Astrocyte (in vitro differentiated cells and primary cell): ENCODE results near the gene DMXL1. TPM values are rescaled to one million over a fixed set of nuclear protein-coding genes. Genes with fewer than 3 reads are reported as not detected.

ENCODE experiments used
- DNase-seq: peaks from one replicate; pipeline ENCODE4 v3.0.0-alpha.2; 2010; ENCODE audit warnings: low read depth
- FAIRE-seq: peaks from 2 replicates; lab custom pipeline; 2011; peaks lifted over from hg19 to GRCh38; lab: Jason Lieb, UNC
- H2AFZ ChIP-seq: 2 replicates; pipeline ENCODE4 v1.6.0; 2012; ENCODE audit warnings: low read depth, low read length, inconsistent platforms
- H3K27ac ChIP-seq: 2 replicates; pipeline ENCODE4 v1.5.1; 2011; ENCODE audit warnings: low read depth, low read length, inconsistent platforms
- H3K27me3 ChIP-seq: 2 replicates; pipeline ENCODE4 v1.6.0; 2011; ENCODE audit warnings: low read length, inconsistent platforms; ENCODE audit not compliant: insufficient read depth
- H3K36me3 ChIP-seq: 2 replicates; pipeline ENCODE4 v1.5.1; 2011; ENCODE audit warnings: low read length, inconsistent platforms; ENCODE audit not compliant: insufficient read depth
- H3K4me1 ChIP-seq: 2 replicates; pipeline ENCODE4 v1.5.1; 2011; ENCODE audit warnings: low read length, inconsistent platforms; ENCODE audit not compliant: insufficient read depth
- H3K4me2 ChIP-seq: 2 replicates; pipeline ENCODE4 v1.6.0; 2012; ENCODE audit warnings: low read length, inconsistent platforms
- H3K4me3 ChIP-seq: 2 replicates; pipeline ENCODE4 v1.5.1; 2011; ENCODE audit warnings: low read depth, mild to moderate bottlenecking, low read length, inconsistent platforms; ENCODE audit not compliant: insufficient read depth
- H3K79me2 ChIP-seq: 2 replicates; pipeline ENCODE4 v1.6.0; 2012; ENCODE audit warnings: mild to moderate bottlenecking, low read length, inconsistent platforms; ENCODE audit not compliant: insufficient read depth
- H3K9ac ChIP-seq: 2 replicates; pipeline ENCODE4 v1.6.0; 2012; ENCODE audit warnings: mild to moderate bottlenecking, low read length, inconsistent platforms
- H3K9me3 ChIP-seq: 2 replicates; pipeline ENCODE4 v1.5.1; 2012; ENCODE audit warnings: low read depth, mild to moderate bottlenecking, low read length, inconsistent platforms; ENCODE audit not compliant: insufficient read depth
- H4K20me1 ChIP-seq: 2 replicates; pipeline ENCODE4 v1.6.0; 2012; ENCODE audit warnings: low read length, inconsistent platforms; ENCODE audit not compliant: insufficient read depth
- H3K27ac Mint-ChIP-seq: one replicate; pipeline ENCODE4 v1.8.0; 2021; ENCODE audit warnings: mild to moderate bottlenecking, mixed read lengths; ENCODE audit not compliant: unreplicated experiment
- H3K27me3 Mint-ChIP-seq: one replicate; pipeline ENCODE4 v1.8.0; 2021; ENCODE audit warnings: low read depth, mixed read lengths; ENCODE audit not compliant: unreplicated experiment
- H3K36me3 Mint-ChIP-seq: one replicate; pipeline ENCODE4 v1.8.0; 2021; ENCODE audit warnings: low read depth, mixed read lengths; ENCODE audit not compliant: unreplicated experiment
- H3K4me1 Mint-ChIP-seq: one replicate; pipeline ENCODE4 v1.8.0; 2021; ENCODE audit warnings: low read depth, mixed read lengths; ENCODE audit not compliant: unreplicated experiment
- H3K4me3 Mint-ChIP-seq: one replicate; pipeline ENCODE4 v1.8.0; 2021; ENCODE audit warnings: mild to moderate bottlenecking, moderate library complexity, mixed read lengths; ENCODE audit not compliant: unreplicated experiment
- H3K9me3 Mint-ChIP-seq: one replicate; pipeline ENCODE4 v1.8.0; 2021; ENCODE audit warnings: mild to moderate bottlenecking, mixed read lengths; ENCODE audit not compliant: unreplicated experiment
- EZH2 ChIP-seq: IDR thresholded peaks from 2 replicates; pipeline ENCODE4 v1.6.1; 2012; ENCODE audit warnings: mild to moderate bottlenecking, low read length, inconsistent platforms; ENCODE audit not compliant: insufficient read depth
- total RNA-seq: library from RNA; stranded (reverse); gene quantifications from 2 replicates; pipeline ENCODE4 v1.2.1, GENCODE V29; 2021
- TF ChIP-seq, protein P1 (sequence below): IDR thresholded peaks from 2 replicates; pipeline ENCODE4 v1.5.1; 2011; ENCODE audit warnings: low read depth, mild to moderate bottlenecking, inconsistent platforms, low read length, moderate library complexity; ENCODE audit not compliant: insufficient read depth

The DMXL1 gene
- total RNA-seq, 1 donor from 2014 or later: 26.0 TPM

DNA sequence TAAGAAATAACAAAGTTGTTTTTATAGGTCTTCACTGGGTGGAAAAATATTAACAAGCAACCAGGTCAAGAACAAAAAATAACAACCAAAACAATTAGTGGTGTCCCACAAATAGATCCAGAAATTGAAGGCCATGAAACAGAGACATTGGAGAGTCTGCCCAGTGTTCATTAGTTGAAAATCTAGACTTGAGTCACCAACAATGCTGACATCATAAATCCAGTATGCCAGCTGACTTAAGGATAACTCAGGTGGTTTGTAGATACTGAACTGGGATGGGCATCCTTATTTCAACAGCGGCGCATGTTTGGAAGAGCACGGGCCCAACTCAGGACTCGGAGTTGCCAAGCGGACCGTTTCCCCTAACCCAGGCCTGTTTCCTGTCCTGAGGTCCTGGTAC is 204.3 kb downstream of the DMXL1 start:
- H3K4me2 ChIP-seq: peak overlapping the region; percentile 41
- Mint-ChIP-seq H3K27me3 (no peaks in the 10 kb centered on the region), H3K4me1 (peaks cover 42% of the 10 kb centered on the region), H3K36me3 (peaks cover 1% of the 10 kb centered on the region), H3K9me3 (no peaks in the 10 kb centered on the region), H3K27ac (peak overlapping the region; percentile 80), H3K4me3 (no peak overlapping the region)
- H3K79me2 ChIP-seq: peaks cover 19% of the 10 kb centered on the region
- no peaks in the 10 kb centered on the region for H3K27me3 ChIP-seq
- H3K27ac ChIP-seq: peak overlapping the region; percentile 55
- peak overlapping the region; percentile 4 for H3K9ac ChIP-seq
- peak; percentile 32 for FAIRE-seq
- H3K4me1 ChIP-seq: peaks cover 15% of the 10 kb centered on the region
- no peaks in the 10 kb centered on the region for H4K20me1 ChIP-seq
- peak; percentile 70 for DNase-seq
- no peaks in the 10 kb centered on the region for H3K36me3 ChIP-seq
- H3K9me3 ChIP-seq: no peaks in the 10 kb centered on the region
- no peak overlapping the region for H2AFZ ChIP-seq
- H3K4me3 ChIP-seq: no peak overlapping the region
- TF ChIP-seq, protein P1, sequence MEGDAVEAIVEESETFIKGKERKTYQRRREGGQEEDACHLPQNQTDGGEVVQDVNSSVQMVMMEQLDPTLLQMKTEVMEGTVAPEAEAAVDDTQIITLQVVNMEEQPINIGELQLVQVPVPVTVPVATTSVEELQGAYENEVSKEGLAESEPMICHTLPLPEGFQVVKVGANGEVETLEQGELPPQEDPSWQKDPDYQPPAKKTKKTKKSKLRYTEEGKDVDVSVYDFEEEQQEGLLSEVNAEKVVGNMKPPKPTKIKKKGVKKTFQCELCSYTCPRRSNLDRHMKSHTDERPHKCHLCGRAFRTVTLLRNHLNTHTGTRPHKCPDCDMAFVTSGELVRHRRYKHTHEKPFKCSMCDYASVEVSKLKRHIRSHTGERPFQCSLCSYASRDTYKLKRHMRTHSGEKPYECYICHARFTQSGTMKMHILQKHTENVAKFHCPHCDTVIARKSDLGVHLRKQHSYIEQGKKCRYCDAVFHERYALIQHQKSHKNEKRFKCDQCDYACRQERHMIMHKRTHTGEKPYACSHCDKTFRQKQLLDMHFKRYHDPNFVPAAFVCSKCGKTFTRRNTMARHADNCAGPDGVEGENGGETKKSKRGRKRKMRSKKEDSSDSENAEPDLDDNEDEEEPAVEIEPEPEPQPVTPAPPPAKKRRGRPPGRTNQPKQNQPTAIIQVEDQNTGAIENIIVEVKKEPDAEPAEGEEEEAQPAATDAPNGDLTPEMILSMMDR: no peak
- TF ChIP-seq EZH2: no peak

DNA sequence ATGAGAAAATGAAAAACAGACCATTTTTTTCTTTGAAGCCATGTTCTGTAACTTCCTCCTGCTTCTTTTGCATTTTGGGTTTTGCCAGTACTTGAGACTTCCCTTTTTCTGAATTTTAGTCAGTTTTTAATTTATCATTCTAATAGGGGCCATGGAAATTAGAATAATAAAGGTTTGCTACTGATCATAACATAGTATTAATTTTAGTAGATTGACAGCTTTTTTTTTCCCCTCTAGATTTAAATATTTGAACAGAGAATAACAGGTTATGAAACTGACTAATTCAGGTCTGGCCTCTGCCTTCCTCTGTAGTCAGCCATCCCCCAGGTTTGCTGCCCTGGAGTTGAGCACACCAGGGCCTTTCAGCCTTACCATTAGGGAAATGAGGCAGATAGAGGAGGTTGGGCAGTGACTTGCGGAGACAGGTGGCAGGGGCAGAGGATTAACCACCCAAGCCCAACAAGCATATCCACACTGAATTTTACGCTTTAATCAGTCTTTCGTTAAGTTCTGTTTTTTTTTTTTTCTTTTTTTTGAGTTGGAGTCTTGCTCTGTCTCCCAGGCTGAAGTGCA is 204.8 kb downstream of the DMXL1 start:
- Histone ChIP-seq H3K9me3 (no peaks in the 10 kb centered on the region), H4K20me1 (no peaks in the 10 kb centered on the region), H3K4me2 (no peak overlapping the region), H3K36me3 (no peaks in the 10 kb centered on the region), H2AFZ (no peak overlapping the region), H3K27me3 (no peaks in the 10 kb centered on the region), H3K9ac (peak overlapping the region; percentile 4), H3K4me3 (no peak overlapping the region), H3K4me1 (peaks cover 15% of the 10 kb centered on the region), H3K27ac (peak overlapping the region; percentile 55), H3K79me2 (peaks cover 18% of the 10 kb centered on the region)
- peak overlapping the region; percentile 70 for H3K27ac Mint-ChIP-seq
- no peaks in the 10 kb centered on the region for H3K9me3 Mint-ChIP-seq
- peaks cover 42% of the 10 kb centered on the region for H3K4me1 Mint-ChIP-seq
- DNase-seq: no peak
- H3K27me3 Mint-ChIP-seq: no peaks in the 10 kb centered on the region
- no peak for TF ChIP-seq EZH2
- TF ChIP-seq, protein P1: no peak
- H3K4me3 Mint-ChIP-seq: no peak overlapping the region
- no peak for FAIRE-seq
- peaks cover 1% of the 10 kb centered on the region for H3K36me3 Mint-ChIP-seq

- no peaks in the 10 kb centered on the region for H3K9me3 ChIP-seq
- no peak overlapping the region for H3K9ac ChIP-seq
- TF ChIP-seq, protein P1: no peak
- no peak for TF ChIP-seq EZH2
- FAIRE-seq: no peak
- no peak overlapping the region for H2AFZ ChIP-seq
- Mint-ChIP-seq H3K36me3 (peaks cover 1% of the 10 kb centered on the region), H3K9me3 (no peaks in the 10 kb centered on the region), H3K27ac (no peak overlapping the region), H3K27me3 (no peaks in the 10 kb centered on the region), H3K4me1 (peaks cover 36% of the 10 kb centered on the region), H3K4me3 (no peak overlapping the region)
- no peaks in the 10 kb centered on the region for H3K36me3 ChIP-seq
- H4K20me1 ChIP-seq: no peaks in the 10 kb centered on the region
- DNase-seq: no peak
- H3K4me2 ChIP-seq: no peak overlapping the region
- H3K79me2 ChIP-seq: peaks cover 14% of the 10 kb centered on the region
- no peak overlapping the region for H3K27ac ChIP-seq
- no peak overlapping the region for H3K4me3 ChIP-seq
- H3K27me3 ChIP-seq: no peaks in the 10 kb centered on the region
- H3K4me1 ChIP-seq: peaks cover 15% of the 10 kb centered on the region
Observed at GRCh38 chr5:119276978-119277377, 206.1 kb downstream of the DMXL1 start.
